Vagina (tissue), 2 donors: Measurements from ENCODE around the gene PWWP2B. TPM values are rescaled to one million over a fixed set of nuclear protein-coding genes. Genes with fewer than 3 reads are reported as not detected.

Experiments used
- DNase-seq, 2 donors: peaks; one replicate each; pipeline ENCODE4 v3.0.0-alpha.2; 2017; ENCODE audit errors: extremely low spot score in 2 of 2
- H3K27ac ChIP-seq: fragments of 200-600 bp; sonication (generic); one replicate; pipeline ENCODE4 v1.5.1; 2019
- H3K27me3 ChIP-seq: fragments of 200-600 bp; sonication (generic); one replicate; pipeline ENCODE4 v1.5.1; 2019
- H3K36me3 ChIP-seq, 2 donors: fragments of 200-600 bp; sonication (generic); one replicate each; pipeline ENCODE4 v1.5.1; 2017 to 2019
- H3K4me1 ChIP-seq: fragments of 200-600 bp; sonication (generic); one replicate; pipeline ENCODE4 v1.5.1; 2019
- H3K4me3 ChIP-seq, 2 donors: fragments of 200-600 bp; sonication (generic); 1 replicate in 1 of 2; 2 replicates in 1 of 2; pipeline ENCODE4 v1.5.1; 2016 to 2019
- H3K9me3 ChIP-seq: fragments of 200-600 bp; sonication (generic); one replicate; pipeline ENCODE4 v1.5.1; 2019
- CTCF ChIP-seq, 3 experiments: fragments of 450-650 bp in 2 of 3; fragments of 200-600 bp in 1 of 3; sonication (generic) in 1 of 3; IDR thresholded peaks; one replicate each; pipeline ENCODE4 v1.5.1; 2017 to 2019; ENCODE audit warnings: antibody characterized with exemption in 3 of 3, mild to moderate bottlenecking in 2 of 3, moderate library complexity in 2 of 3
- POLR2A ChIP-seq, 2 donors: fragments of 450-650 bp; IDR thresholded peaks; one replicate each; pipeline ENCODE4 v1.6.1; 2017; ENCODE audit warnings: antibody characterized with exemption in 2 of 2, mild to moderate bottlenecking in 2 of 2, moderate library complexity in 2 of 2
- POLR2AphosphoS5 ChIP-seq, 2 donors: sonication (generic); formaldehyde crosslinking; IDR thresholded peaks; one replicate each; pipeline ENCODE4 v1.9.0; 2017; ENCODE audit warnings: antibody characterized with exemption in 2 of 2, mild to moderate bottlenecking in 2 of 2, low read depth in 1 of 2; ENCODE audit not compliant: insufficient read depth in 1 of 2
- intact Hi-C: fragments of 100-400 bp; cut with DNase I; formaldehyde crosslinking; loops from one replicate; pipeline ENCODE4 v1.15.1; 2023
- total RNA-seq: library from RNA; depleted of rRNA; stranded (reverse); fragments of >200 nt; gene quantifications from one replicate; pipeline ENCODE4 v1.2.3, GENCODE V29; 2016

PWWP2B gene
- total RNA-seq, 1 donor from 2014 or later: 14.7 TPM

DNA sequence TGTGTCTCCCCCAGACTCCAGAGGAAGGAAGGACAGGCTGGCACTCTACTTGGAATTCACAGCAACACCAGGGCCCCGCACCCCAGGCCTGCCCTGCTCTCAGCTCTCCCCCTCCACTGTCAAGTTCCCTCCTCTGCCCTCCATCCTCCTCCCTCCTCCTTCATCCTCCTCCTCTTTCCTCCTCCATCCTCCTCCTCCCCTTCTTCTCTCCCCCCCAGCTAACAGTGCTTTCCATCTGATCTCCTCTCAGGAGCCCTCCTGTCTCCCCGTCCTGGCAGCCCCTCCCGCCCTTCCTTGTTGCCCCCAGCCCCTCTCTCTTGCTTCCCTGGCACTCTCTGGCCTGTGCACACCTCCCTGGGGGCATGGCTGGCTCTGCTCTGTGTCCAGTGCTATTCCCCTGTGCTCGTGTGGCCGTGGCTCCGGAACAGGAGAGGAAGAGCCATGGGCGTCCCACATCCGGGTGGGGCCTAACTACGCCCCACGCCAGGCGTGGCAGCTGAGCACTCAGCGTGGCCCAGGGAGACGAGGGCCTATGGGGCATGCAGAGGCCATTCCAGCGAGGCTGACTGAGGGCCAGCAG, 64.2 kb downstream of the PWWP2B start:
- Histone ChIP-seq H3K9me3 (no peaks in the 10 kb centered on the region), H3K36me3 (no peaks in the 10 kb centered on the region), H3K27ac (no peak overlapping the region), H3K4me3 (no peak overlapping the region), H3K4me1 (peaks cover 47% of the 10 kb centered on the region), H3K27me3 (no peaks in the 10 kb centered on the region)
- DNase-seq: no peak
- TF ChIP-seq POLR2A (IDR thresholded peaks at IDR 0.05) (no peak), CTCF (IDR thresholded peaks at IDR 0.05) (no peak), POLR2AphosphoS5 (IDR thresholded peaks at IDR 0.05; ENCODE audit: insufficient read depth in 1 of 2, low read depth in 1 of 2) (no peak)
- intact Hi-C loops: loop anchor here (10.0 kb wide), 1 partner anchor 54 kb away; no protein-coding TSS in a partner anchor

DNA sequence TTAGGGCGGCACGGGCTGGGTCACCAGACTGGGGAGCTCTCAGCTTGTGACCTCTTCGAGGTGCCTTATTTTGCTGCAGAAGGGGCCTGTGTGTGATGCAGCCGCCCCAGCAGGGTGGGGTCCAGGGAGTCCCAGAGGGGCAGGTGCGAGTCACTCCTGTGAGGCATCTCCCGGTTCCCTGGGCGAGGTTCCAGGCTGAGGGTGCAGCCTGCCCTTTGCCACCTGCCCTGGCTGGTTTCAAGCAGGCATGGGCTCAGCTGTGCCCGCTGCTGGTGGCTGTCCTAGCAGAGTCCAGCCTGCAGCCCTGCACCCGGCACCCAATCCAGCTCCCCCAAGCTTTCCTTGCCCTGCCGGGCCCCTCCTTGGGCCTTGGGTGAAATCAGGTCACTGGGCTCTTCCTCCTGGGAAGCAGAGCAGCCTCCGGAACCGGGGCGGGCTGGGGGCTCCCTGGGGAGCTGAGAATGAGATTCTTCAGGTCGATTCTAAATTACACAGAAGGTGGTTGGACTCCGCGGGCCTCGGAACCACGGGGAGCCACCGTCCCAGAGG, 64.8 kb downstream of the PWWP2B start:
- H3K4me1 ChIP-seq: peaks cover 51% of the 10 kb centered on the region
- no peaks in the 10 kb centered on the region for H3K27me3 ChIP-seq
- no peak for TF ChIP-seq CTCF (IDR thresholded peaks at IDR 0.05)
- TF ChIP-seq POLR2AphosphoS5 (IDR thresholded peaks at IDR 0.05; ENCODE audit: insufficient read depth in 1 of 2, low read depth in 1 of 2): no peak
- TF ChIP-seq POLR2A (IDR thresholded peaks at IDR 0.05): no peak
- DNase-seq: no peak
- no peaks in the 10 kb centered on the region for H3K36me3 ChIP-seq
- H3K4me3 ChIP-seq: no peak overlapping the region
- no peak overlapping the region for H3K27ac ChIP-seq
- intact Hi-C loops: loop anchor here (10.0 kb wide), 1 partner anchor 53 kb away; no protein-coding TSS in a partner anchor
- H3K9me3 ChIP-seq: no peaks in the 10 kb centered on the region

GRCh38 chr10:132462463-132463332, 65.7 kb downstream of the PWWP2B start:
- intact Hi-C loops: loop anchor here (10.0 kb wide), 1 partner anchor 52 kb away; no protein-coding TSS in a partner anchor
- no peak for TF ChIP-seq CTCF (IDR thresholded peaks at IDR 0.05)
- no peak for TF ChIP-seq POLR2AphosphoS5 (IDR thresholded peaks at IDR 0.05; ENCODE audit: insufficient read depth in 1 of 2, low read depth in 1 of 2)
- no peak for TF ChIP-seq POLR2A (IDR thresholded peaks at IDR 0.05)
- Histone ChIP-seq H3K27me3 (no peaks in the 10 kb centered on the region), H3K36me3 (no peaks in the 10 kb centered on the region), H3K4me1 (peaks cover 61% of the 10 kb centered on the region), H3K27ac (peak overlapping the region; percentile 98), H3K4me3 (no peak overlapping the region), H3K9me3 (no peaks in the 10 kb centered on the region)
- DNase-seq: no peak

GRCh38 chr10:132463333-132464255, 66.6 kb downstream of the PWWP2B start:
- H3K36me3 ChIP-seq: no peaks in the 10 kb centered on the region
- H3K4me1 ChIP-seq: peaks cover 62% of the 10 kb centered on the region
- H3K4me3 ChIP-seq: no peak overlapping the region
- TF ChIP-seq POLR2AphosphoS5 (IDR thresholded peaks at IDR 0.05; ENCODE audit: insufficient read depth in 1 of 2, low read depth in 1 of 2) (no peak), CTCF (IDR thresholded peaks at IDR 0.05) (peak in 1 of 3 experiments; percentile 29)
- no peak for DNase-seq
- peak overlapping the region; percentile 98 for H3K27ac ChIP-seq
- H3K27me3 ChIP-seq: no peaks in the 10 kb centered on the region
- intact Hi-C loops: loop anchor here (10.0 kb wide), 1 partner anchor 51 kb away; no protein-coding TSS in a partner anchor
- no peaks in the 10 kb centered on the region for H3K9me3 ChIP-seq
